Neural cell (in vitro differentiated cells): Measurements from ENCODE around the gene XXYLT1. TPM values are rescaled to one million over a fixed set of nuclear protein-coding genes. Genes with fewer than 3 reads are reported as not detected.

Experiments
- H2AFZ ChIP-seq: fragments of 200-600, 300-800 bp; sonication (generic), shearing (Covaris generic); 2 replicates; pipeline ENCODE4 v1.6.0; 2014; ENCODE audit warnings: low read depth, mild to moderate bottlenecking, antibody characterized with exemption, low read length, moderate library complexity
- H3F3A ChIP-seq: fragments of 200-600 bp; shearing (Covaris generic); 2 replicates; pipeline ENCODE4 v1.6.1; 2016; ENCODE audit warnings: mild to moderate bottlenecking, moderate library complexity, mixed read lengths, antibody characterized with exemption, low read length; ENCODE audit not compliant: insufficient read depth, poor library complexity, severe bottlenecking
- H3K27ac ChIP-seq: fragments of 200-600, 300-800 bp; sonication (generic), shearing (Covaris generic); 2 replicates; pipeline ENCODE4 v1.5.1; 2014; ENCODE audit warnings: mild to moderate bottlenecking, low read length, moderate library complexity
- H3K27me3 ChIP-seq: fragments of 300-800, 200-600 bp; sonication (generic), shearing (Covaris generic); 2 replicates; pipeline ENCODE4 v1.6.0; 2014; ENCODE audit warnings: mild to moderate bottlenecking, low read depth, low read length, moderate library complexity; ENCODE audit not compliant: insufficient read depth
- H3K36me3 ChIP-seq: fragments of 300-800, 200-600 bp; sonication (generic), shearing (Covaris generic); 2 replicates; pipeline ENCODE4 v1.5.1; 2014; ENCODE audit warnings: mild to moderate bottlenecking, antibody characterized with exemption, low read length, moderate library complexity; ENCODE audit not compliant: insufficient read depth
- H3K4me2 ChIP-seq: fragments of 300-800, 200-600 bp; sonication (generic), shearing (Covaris generic); 2 replicates; pipeline ENCODE4 v1.6.0; 2014; ENCODE audit warnings: mild to moderate bottlenecking, low read length
- H3K4me3 ChIP-seq: fragments of 300-800, 200-600 bp; sonication (generic), shearing (Covaris generic); 2 replicates; pipeline ENCODE4 v1.5.1; 2014; ENCODE audit warnings: mild to moderate bottlenecking, low read length, moderate library complexity
- H3K79me2 ChIP-seq: fragments of 200-600 bp; shearing (Covaris generic); replicated peaks from 2 replicates; pipeline ENCODE4 v1.6.0; 2014; ENCODE audit warnings: mild to moderate bottlenecking, low read length, moderate library complexity; ENCODE audit not compliant: insufficient read depth
- H3K9ac ChIP-seq: fragments of 300-800, 200-600 bp; sonication (generic), shearing (Covaris generic); 2 replicates; pipeline ENCODE4 v1.6.1; 2016; ENCODE audit warnings: mild to moderate bottlenecking, low read length, mixed read lengths
- H3K9me2 ChIP-seq: fragments of 200-600 bp; shearing (Covaris generic); 2 replicates; pipeline ENCODE4 v1.6.1; 2016; ENCODE audit warnings: mild to moderate bottlenecking, low read length, mixed read lengths; ENCODE audit not compliant: insufficient read depth
- H3K9me3 ChIP-seq: fragments of 200-600, 300-800 bp; sonication (generic), shearing (Covaris generic); 2 replicates; pipeline ENCODE4 v1.6.1; 2016; ENCODE audit warnings: mild to moderate bottlenecking, mixed run types, low read length, moderate library complexity, mixed read lengths
- H4K20me1 ChIP-seq: fragments of 200-600 bp; shearing (Covaris generic); 2 replicates; pipeline ENCODE4 v1.6.1; 2016; ENCODE audit warnings: mild to moderate bottlenecking, mixed run types; ENCODE audit not compliant: insufficient read depth
- CTCF ChIP-seq: fragments of 450-650 bp; IDR thresholded peaks from 2 replicates; pipeline ENCODE4 v1.5.1; 2014; ENCODE audit warnings: antibody characterized with exemption, mild to moderate bottlenecking, moderate library complexity; ENCODE audit not compliant: poor library complexity, severe bottlenecking
- EP300 ChIP-seq: fragments of 450-650 bp; conservative IDR thresholded peaks from 2 replicates; pipeline ENCODE4 v1.6.1; 2014; ENCODE audit warnings: antibody characterized with exemption, mild to moderate bottlenecking, moderate library complexity; ENCODE audit not compliant: poor library complexity, severe bottlenecking
- EZH2 ChIP-seq: fragments of 200-600, 300-800 bp; shearing (Covaris generic), sonication (generic); IDR thresholded peaks from 2 replicates; pipeline ENCODE4 v1.6.1; 2014; ENCODE audit warnings: antibody characterized with exemption, low read length, borderline replicate concordance, mild to moderate bottlenecking; ENCODE audit not compliant: insufficient read depth, poor library complexity, severe bottlenecking
- MXI1 ChIP-seq: fragments of 450-650 bp; conservative IDR thresholded peaks from 2 replicates; pipeline ENCODE4 v1.6.1; 2014; ENCODE audit warnings: antibody characterized with exemption, mild to moderate bottlenecking; ENCODE audit not compliant: poor library complexity, severe bottlenecking
- POLR2AphosphoS5 ChIP-seq: IDR thresholded peaks from 2 replicates; pipeline ENCODE4 v1.6.1; 2012
- RAD21 ChIP-seq: fragments of 450-650 bp; conservative IDR thresholded peaks from 2 replicates; pipeline ENCODE4 v1.6.1; 2014; ENCODE audit warnings: antibody characterized with exemption, mild to moderate bottlenecking, moderate library complexity
- REST ChIP-seq: IDR thresholded peaks from 2 replicates; pipeline ENCODE4 v1.6.1; 2012; ENCODE audit warnings: borderline replicate concordance
- SMC3 ChIP-seq: fragments of 450-650 bp; conservative IDR thresholded peaks from 2 replicates; pipeline ENCODE4 v1.6.1; 2014; ENCODE audit warnings: antibody characterized with exemption, mild to moderate bottlenecking, moderate library complexity; ENCODE audit not compliant: poor library complexity
- TAF1 ChIP-seq: IDR thresholded peaks from 2 replicates; pipeline ENCODE4 v1.6.1; 2012; ENCODE audit warnings: low read depth
- polyA plus RNA-seq: library from polyadenylated mRNA; depleted of rRNA; stranded (reverse); fragments of >200 nt; gene quantifications from 2 replicates; pipeline ENCODE4 v1.2.3, GENCODE V29; 2014

Gene XXYLT1
- polyA plus RNA-seq, 1 donor from 2014 or later = 25.4 TPM

- Histone ChIP-seq H3K27ac (no peak overlapping the region), H3K4me3 (no peak overlapping the region), H3K9ac (no peak overlapping the region), H3K9me3 (no peaks in the 10 kb centered on the region), H3K79me2 (no peaks in the 10 kb centered on the region), H4K20me1 (no peaks in the 10 kb centered on the region), H3K4me2 (no peak overlapping the region), H3F3A (no peaks in the 10 kb centered on the region), H3K9me2 (no peaks in the 10 kb centered on the region), H3K36me3 (no peaks in the 10 kb centered on the region), H3K27me3 (no peaks in the 10 kb centered on the region), H2AFZ (no peak overlapping the region)
- no peak for TF ChIP-seq TAF1
- no peak for TF ChIP-seq EP300
- TF ChIP-seq CTCF = no peak
- TF ChIP-seq SMC3 = no peak
- no peak for TF ChIP-seq RAD21
- no peak for TF ChIP-seq POLR2AphosphoS5
- no peak for TF ChIP-seq MXI1
- TF ChIP-seq REST = no peak
- no peak for TF ChIP-seq EZH2
These were observed 168.9 kb downstream of the XXYLT1 start for GRCh38 chr3:195101927-195102608.

- no peak overlapping the region for H3K4me2 ChIP-seq
- no peaks in the 10 kb centered on the region for H3K36me3 ChIP-seq
- no peak overlapping the region for H3K4me3 ChIP-seq
- H3K9me2 ChIP-seq = no peaks in the 10 kb centered on the region
- no peaks in the 10 kb centered on the region for H3K27me3 ChIP-seq
- H3K9ac ChIP-seq = no peak overlapping the region
- no peaks in the 10 kb centered on the region for H3K9me3 ChIP-seq
- no peak overlapping the region for H2AFZ ChIP-seq
- TF ChIP-seq TAF1 (no peak), EZH2 (no peak), SMC3 (no peak)
- no peaks in the 10 kb centered on the region for H3F3A ChIP-seq
- no peak overlapping the region for H3K27ac ChIP-seq
- H4K20me1 ChIP-seq = no peaks in the 10 kb centered on the region
- H3K79me2 ChIP-seq = no peaks in the 10 kb centered on the region
These were observed 169.9 kb downstream of the XXYLT1 start for GRCh38 chr3:195101001-195101583.
